GM12878 (cell line): ENCODE data around the gene FFAR3. TPM values are rescaled to one million over a fixed set of nuclear protein-coding genes. Genes with fewer than 3 reads are reported as not detected.

Experiments used
- ATAC-seq: fragments of 200-7000 bp; cut with Tn5 transposase; 3 replicates; pipeline ENCODE4 v1.9.1; 2020; ENCODE audit warnings: mild to moderate bottlenecking, moderate library complexity
- BruUV-seq: library from RNA; stranded (reverse); fragments of 400-500 nt; replicated peaks from 2 replicates; lab custom pipeline; 2021; lab: Mats Ljungman, UMichigan
- CTCF ChIA-PET: fragments of 300-600 bp; sonication (Branson Sonifier 250); formaldehyde crosslinking; extraction: SDS; loops from one replicate; lab custom pipeline; 2021; ENCODE audit warnings: inconsistent platforms; lab: Yijun Ruan, JAX
- POLR2A ChIA-PET: fragments of 350-600 bp; formaldehyde crosslinking; extraction: SDS; loops from one replicate; lab custom pipeline; 2021; ENCODE audit warnings: inconsistent platforms; lab: Charles Lee
- RAD21 ChIA-PET: fragments of 300-600 bp; sonication (Branson Sonifier 250); formaldehyde crosslinking; loops from one replicate; lab custom pipeline; 2023; ENCODE audit warnings: antibody characterized with exemption; ENCODE audit not compliant: unreplicated experiment; lab: Charles Lee
- SMC1A ChIA-PET: fragments of 300-600 bp; sonication (Branson Sonifier 250); formaldehyde crosslinking; loops from one replicate; lab custom pipeline; 2023; ENCODE audit not compliant: unreplicated experiment, uncharacterized antibody; lab: Charles Lee
- DNase-seq: peaks from one replicate; pipeline ENCODE4 v3.0.0-alpha.2; 2011; ENCODE audit warnings: low read depth, low spot score
- FAIRE-seq: peaks from 3 replicates; lab custom pipeline; 2011; peaks lifted over from hg19 to GRCh38; lab: Jason Lieb, UNC
- H2AFZ ChIP-seq: 2 replicates; pipeline ENCODE4 v1.6.0; 2011; ENCODE audit warnings: low read depth, low read length, control low read depth; ENCODE audit not compliant: control insufficient read depth
- H3K27ac ChIP-seq: 2 replicates; pipeline ENCODE4 v1.5.1; 2011; ENCODE audit warnings: control low read depth; ENCODE audit not compliant: control insufficient read depth, insufficient read depth
- H3K27me3 ChIP-seq, 2 experiments: replicated peaks in 1 of 2; 2 replicates each; pipeline versions ENCODE4 v1.6.0 to v1.6.1; 2011; ENCODE audit warnings: low read length in 1 of 2; ENCODE audit not compliant: control insufficient read depth in 2 of 2, insufficient read depth in 2 of 2
- H3K36me3 ChIP-seq, 2 experiments: 2 replicates each; pipeline ENCODE4 v1.5.1; 2011; ENCODE audit warnings: low read length in 1 of 2; ENCODE audit not compliant: control insufficient read depth in 2 of 2, insufficient read depth in 2 of 2
- H3K4me1 ChIP-seq: 2 replicates; pipeline ENCODE4 v1.6.1; 2011; ENCODE audit warnings: mild to moderate bottlenecking, low read length, moderate library complexity, mixed read lengths; ENCODE audit not compliant: control insufficient read depth, insufficient read depth
- H3K4me2 ChIP-seq: 2 replicates; pipeline ENCODE4 v1.6.0; 2011; ENCODE audit warnings: control low read depth; ENCODE audit not compliant: control insufficient read depth, insufficient read depth
- H3K4me3 ChIP-seq: fragments of 200-600 bp; sonication (generic); 2 replicates; pipeline ENCODE4 v1.5.1; 2016
- H3K79me2 ChIP-seq: 2 replicates; pipeline ENCODE4 v1.6.0; 2011; ENCODE audit warnings: low read length; ENCODE audit not compliant: control insufficient read depth, insufficient read depth
- H3K9ac ChIP-seq: 2 replicates; pipeline ENCODE4 v1.8.0; 2011; ENCODE audit warnings: low read length, control low read depth, mixed read lengths; ENCODE audit not compliant: control insufficient read depth, insufficient read depth
- H3K9me3 ChIP-seq: replicated peaks from 3 replicates; pipeline ENCODE4 v1.5.1; 2011; ENCODE audit warnings: mild to moderate bottlenecking, low read length; ENCODE audit not compliant: control insufficient read depth, insufficient read depth
- H4K20me1 ChIP-seq: 2 replicates; pipeline ENCODE4 v1.6.0; 2011; ENCODE audit not compliant: control insufficient read depth, insufficient read depth
- CBX3 ChIP-seq: fragments of 200-600 bp; sonication (generic); IDR thresholded peaks from 2 replicates; pipeline ENCODE4 v1.6.1; 2016; ENCODE audit warnings: low read depth, borderline replicate concordance
- CHD4 ChIP-seq: fragments of 200-600 bp; sonication (generic); IDR thresholded peaks from 2 replicates; pipeline ENCODE4 v1.6.1; 2016; ENCODE audit warnings: mild to moderate bottlenecking
- EGR1 ChIP-seq, 2 experiments: IDR thresholded peaks; 1 replicate in 1 of 2; 2 replicates in 1 of 2; pipeline ENCODE4 v1.6.1; 2011 to 2012; ENCODE audit warnings: low read depth in 2 of 2, low read length in 2 of 2, borderline replicate concordance in 1 of 2, mild to moderate bottlenecking in 1 of 2, moderate library complexity in 1 of 2
- IKZF1 ChIP-seq: fragments of 450-650 bp; conservative IDR thresholded peaks from 2 replicates; pipeline ENCODE4 v1.6.1; 2017; ENCODE audit warnings: antibody characterized with exemption, mild to moderate bottlenecking
- IRF4 ChIP-seq: IDR thresholded peaks from 2 replicates; pipeline ENCODE4 v1.6.1; 2011; ENCODE audit warnings: low read depth, low read length
- LARP7 ChIP-seq: fragments of 450-650 bp; IDR thresholded peaks from 2 replicates; pipeline ENCODE4 v1.6.1; 2017; ENCODE audit warnings: mild to moderate bottlenecking
- NBN ChIP-seq: fragments of 450-650 bp; IDR thresholded peaks from 2 replicates; pipeline ENCODE4 v1.6.1; 2016
- POLR2AphosphoS5 ChIP-seq: IDR thresholded peaks from 2 replicates; pipeline ENCODE4 v1.6.1; 2011; ENCODE audit warnings: mild to moderate bottlenecking, low read length, inconsistent platforms
- RUNX3 ChIP-seq: IDR thresholded peaks from 2 replicates; pipeline ENCODE4 v1.6.1; 2012; ENCODE audit warnings: low read length, inconsistent platforms
- SKIL ChIP-seq: fragments of 450-650 bp; IDR thresholded peaks from 2 replicates; pipeline ENCODE4 v1.6.1; 2017; ENCODE audit warnings: mild to moderate bottlenecking, low read depth, inconsistent platforms; ENCODE audit not compliant: poor library complexity, severe bottlenecking
- TAF1 ChIP-seq: IDR thresholded peaks from 2 replicates; pipeline ENCODE4 v1.6.1; 2011; ENCODE audit warnings: mild to moderate bottlenecking, low read depth, low read length, borderline replicate concordance
- WGBS: methylation state at CpG from one replicate; pipeline ENCODE4 v1.1.6; 2016; ENCODE audit warnings: low lambda C conversion rate; ENCODE audit not compliant: insufficient replicate concordance, insufficient coverage; ENCODE audit errors: missing lambda C conversion rate; 5-methylcytosine and 5-hydroxymethylcytosine counted together
- in situ Hi-C: fragments of 300-500 bp; cut with MboI; formaldehyde crosslinking; loops from 9 replicates; pipeline ENCODE4 v1.14.3; 2018; ENCODE audit warnings: mixed read lengths
- intact Hi-C: fragments of 100-400 bp; cut with micrococcal nuclease; formaldehyde crosslinking; loops from one replicate; pipeline ENCODE4 v1.14.2; 2022; ENCODE audit not compliant: unreplicated experiment
- polyA plus RNA-seq, 11 experiments: library from polyadenylated mRNA; depleted of rRNA in 4 of 11; unstranded in 6 of 11; stranded (reverse) in 5 of 11; fragments of >200 nt; fragmentation: Nextera tagmentation in 4 of 11; fragmentation: Illumina TruSeq in 1 of 11; extraction: Ambion mirVana in 4 of 11; extraction: Trizol in 1 of 11; gene quantifications; 1 replicate in 1 of 11; 2 replicates in 10 of 11; pipeline versions ENCODE4 v1.2.1 to v1.2.3, GENCODE V29; 2011 to 2016; ENCODE audit warnings: inconsistent platforms in 2 of 11, missing spikeins in 2 of 11, low read depth in 1 of 11
- total RNA-seq, 4 experiments: library from RNA; depleted of rRNA in 3 of 4; stranded (reverse); fragments of >200 nt in 3 of 4; fragmentation: Illumina TruSeq in 1 of 4; extraction: Trizol in 1 of 4; gene quantifications; 2 replicates each; pipeline versions ENCODE4 v1.2.1 to v1.2.3, GENCODE V29; 2013 to 2021
- TF ChIP-seq, protein P1 (sequence below): IDR thresholded peaks from 2 replicates; pipeline ENCODE4 v1.6.1; 2012; ENCODE audit warnings: improper control_type of control experiment, low read depth, low read length; ENCODE audit not compliant: insufficient replicate concordance

Gene FFAR3
- total and polyA plus RNA-seq, 10 of the 15 experiments (the other 5 are each of a cell fraction or from before 2014, with no cell fraction given) = 0.15 to 0.18 TPM; not detected in 8

GRCh38 chr19:35310811-35311465, 47.3 kb upstream of the FFAR3 start:
- in situ Hi-C loops (no loop called here), intact Hi-C loops (no loop called here)
- Histone ChIP-seq H3K79me2 (no peaks in the 10 kb centered on the region), H2AFZ (no peak overlapping the region), H3K36me3 (no peaks in the 10 kb centered on the region; a peak in 1 of 4 replicates), H3K4me2 (no peak overlapping the region), H3K27ac (no peak overlapping the region), H3K4me1 (no peaks in the 10 kb centered on the region), H3K9me3 (no peaks in the 10 kb centered on the region), H3K9ac (no peak overlapping the region), H3K27me3 (no peaks in the 10 kb centered on the region), H4K20me1 (no peaks in the 10 kb centered on the region), H3K4me3 (no peak overlapping the region)
- ChIA-PET RAD21 (interaction anchor here (1.0 kb wide), 1 partner anchor 42 kb away, joined by 4 read pairs; no protein-coding TSS in a partner anchor), POLR2A (interaction anchor here (0.7 kb wide), 1 partner anchor 28 kb away, joined by 3 read pairs; no protein-coding TSS in a partner anchor), CTCF (interaction anchor here (0.6 to 0.9 kb wide), 2 partner anchors 22 to 146 kb away, joined by 3 to 6 read pairs; no protein-coding TSS in a partner anchor), SMC1A (interaction anchor here (0.7 to 1.2 kb wide), 3 partner anchors 9 to 107 kb away, joined by 3 to 7 read pairs (median 4); no protein-coding TSS in a partner anchor)
- BruUV-seq = no TSS peak
- no peak for ATAC-seq
- 77% methylated on average over 10 of the region's 10 CpGs for WGBS
- TF ChIP-seq, protein P1, sequence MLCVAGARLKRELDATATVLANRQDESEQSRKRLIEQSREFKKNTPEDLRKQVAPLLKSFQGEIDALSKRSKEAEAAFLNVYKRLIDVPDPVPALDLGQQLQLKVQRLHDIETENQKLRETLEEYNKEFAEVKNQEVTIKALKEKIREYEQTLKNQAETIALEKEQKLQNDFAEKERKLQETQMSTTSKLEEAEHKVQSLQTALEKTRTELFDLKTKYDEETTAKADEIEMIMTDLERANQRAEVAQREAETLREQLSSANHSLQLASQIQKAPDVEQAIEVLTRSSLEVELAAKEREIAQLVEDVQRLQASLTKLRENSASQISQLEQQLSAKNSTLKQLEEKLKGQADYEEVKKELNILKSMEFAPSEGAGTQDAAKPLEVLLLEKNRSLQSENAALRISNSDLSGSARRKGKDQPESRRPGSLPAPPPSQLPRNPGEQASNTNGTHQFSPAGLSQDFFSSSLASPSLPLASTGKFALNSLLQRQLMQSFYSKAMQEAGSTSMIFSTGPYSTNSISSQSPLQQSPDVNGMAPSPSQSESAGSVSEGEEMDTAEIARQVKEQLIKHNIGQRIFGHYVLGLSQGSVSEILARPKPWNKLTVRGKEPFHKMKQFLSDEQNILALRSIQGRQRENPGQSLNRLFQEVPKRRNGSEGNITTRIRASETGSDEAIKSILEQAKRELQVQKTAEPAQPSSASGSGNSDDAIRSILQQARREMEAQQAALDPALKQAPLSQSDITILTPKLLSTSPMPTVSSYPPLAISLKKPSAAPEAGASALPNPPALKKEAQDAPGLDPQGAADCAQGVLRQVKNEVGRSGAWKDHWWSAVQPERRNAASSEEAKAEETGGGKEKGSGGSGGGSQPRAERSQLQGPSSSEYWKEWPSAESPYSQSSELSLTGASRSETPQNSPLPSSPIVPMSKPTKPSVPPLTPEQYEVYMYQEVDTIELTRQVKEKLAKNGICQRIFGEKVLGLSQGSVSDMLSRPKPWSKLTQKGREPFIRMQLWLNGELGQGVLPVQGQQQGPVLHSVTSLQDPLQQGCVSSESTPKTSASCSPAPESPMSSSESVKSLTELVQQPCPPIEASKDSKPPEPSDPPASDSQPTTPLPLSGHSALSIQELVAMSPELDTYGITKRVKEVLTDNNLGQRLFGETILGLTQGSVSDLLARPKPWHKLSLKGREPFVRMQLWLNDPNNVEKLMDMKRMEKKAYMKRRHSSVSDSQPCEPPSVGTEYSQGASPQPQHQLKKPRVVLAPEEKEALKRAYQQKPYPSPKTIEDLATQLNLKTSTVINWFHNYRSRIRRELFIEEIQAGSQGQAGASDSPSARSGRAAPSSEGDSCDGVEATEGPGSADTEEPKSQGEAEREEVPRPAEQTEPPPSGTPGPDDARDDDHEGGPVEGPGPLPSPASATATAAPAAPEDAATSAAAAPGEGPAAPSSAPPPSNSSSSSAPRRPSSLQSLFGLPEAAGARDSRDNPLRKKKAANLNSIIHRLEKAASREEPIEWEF = no peak
- TF ChIP-seq POLR2AphosphoS5 = no peak
- no peak for TF ChIP-seq NBN
- TF ChIP-seq SKIL = no peak
- TF ChIP-seq TAF1 = no peak
- no peak for TF ChIP-seq IKZF1
- no peak for TF ChIP-seq RUNX3
- TF ChIP-seq IRF4 = no peak
- TF ChIP-seq CBX3 = no peak
- no peak for TF ChIP-seq LARP7
- no peak for TF ChIP-seq EGR1 (IDR thresholded peaks at IDR 0.05; ENCODE audit: borderline replicate concordance in 1 of 2, low read depth in 2 of 2, low read length in 2 of 2)
- no peak for TF ChIP-seq CHD4
- FAIRE-seq = no peak
- no peak for DNase-seq
